HCT116 (cell line): ENCODE measurements around the gene MMP25. TPM values are rescaled to one million over a fixed set of nuclear protein-coding genes. Genes with fewer than 3 reads are reported as not detected.

Experiments
- ATAC-seq: fragments of 200-7000 bp; cut with Tn5 transposase; 2 replicates; pipeline ENCODE4 v1.9.1; 2020; ENCODE audit warnings: mild to moderate bottlenecking, moderate library complexity
- BruUV-seq: library from RNA; stranded (reverse); fragments of 400-500 nt; replicated peaks from 2 replicates; lab custom pipeline; 2021; lab: Mats Ljungman, UMichigan
- CTCF ChIA-PET: fragments of 300-600 bp; sonication (Branson Sonifier 250); formaldehyde crosslinking; loops from one replicate; lab custom pipeline; 2021; ENCODE audit warnings: antibody characterized with exemption; lab: Charles Lee
- POLR2A ChIA-PET: fragments of 300-600, 350-600 bp; sonication (Branson Sonifier 250); formaldehyde crosslinking; loops from one replicate; lab custom pipeline; 2021; ENCODE audit warnings: antibody characterized with exemption; lab: Charles Lee
- RAD21 ChIA-PET, 2 experiments: fragments of 300-600 bp; sonication (Branson Sonifier 250); formaldehyde crosslinking; loops; one replicate each; lab custom pipeline; 2023; ENCODE audit warnings: low total read pairs in 2 of 2; ENCODE audit not compliant: uncharacterized antibody in 2 of 2, unreplicated experiment in 2 of 2, low non-redundant PET in 1 of 2; lab: Charles Lee
- DNase-seq: peaks from one replicate; pipeline ENCODE4 v3.0.0-alpha.2; 2010; ENCODE audit warnings: low read depth, low spot score
- H2AFZ ChIP-seq: fragments of 200-600 bp; shearing (Covaris generic), sonication (generic); 2 replicates; pipeline ENCODE4 v1.6.1; 2017; ENCODE audit warnings: low read depth, mixed run types, mixed read lengths, antibody characterized with exemption, low read length; ENCODE audit not compliant: poor library complexity, severe bottlenecking
- H3K27ac ChIP-seq: 2 replicates; pipeline ENCODE4 v1.5.1; 2012; ENCODE audit warnings: low read depth, low read length
- H3K27me3 ChIP-seq: fragments of 200-600 bp; sonication (generic); 2 replicates; pipeline ENCODE4 v1.6.1; 2016; ENCODE audit warnings: mixed run types, low read length, mixed read lengths; ENCODE audit not compliant: insufficient read depth
- H3K36me3 ChIP-seq, 2 experiments: fragments of 200-500 bp in 1 of 2; fragments of 200-600 bp in 1 of 2; sonication (Bioruptor generic) in 1 of 2; sonication (generic) in 1 of 2; 2 replicates each; pipeline versions ENCODE4 v1.5.1 to v1.6.1; 2014 to 2016; ENCODE audit warnings: low read length in 2 of 2, inconsistent platforms in 1 of 2, mixed read lengths in 1 of 2, mixed run types in 1 of 2; ENCODE audit not compliant: insufficient read depth in 2 of 2, control insufficient read depth in 1 of 2
- H3K4me1 ChIP-seq, 2 experiments: fragments of 200-600 bp in 1 of 2; sonication (generic) in 1 of 2; 2 replicates each; pipeline versions ENCODE4 v1.5.1 to v1.6.1; 2012 to 2017; ENCODE audit warnings: low read length in 2 of 2, inconsistent platforms in 1 of 2, mild to moderate bottlenecking in 1 of 2, mixed read lengths in 1 of 2, mixed run types in 1 of 2, moderate library complexity in 1 of 2; ENCODE audit not compliant: insufficient read depth in 2 of 2, control insufficient read depth in 1 of 2
- H3K4me2 ChIP-seq: fragments of 200-600 bp; sonication (generic); 2 replicates; pipeline ENCODE4 v1.6.1; 2017; ENCODE audit warnings: mixed run types, low read length, mixed read lengths
- H3K4me3 ChIP-seq, 2 experiments: fragments of 200-600 bp in 1 of 2; sonication (generic) in 1 of 2; replicated peaks in 1 of 2; 2 replicates each; pipeline ENCODE4 v1.5.1; 2011 to 2016; ENCODE audit warnings: low read length in 2 of 2, control low read depth in 1 of 2, low read depth in 1 of 2, mild to moderate bottlenecking in 1 of 2, mixed read lengths in 1 of 2, mixed run types in 1 of 2
- H3K79me2 ChIP-seq: fragments of 200-600 bp; sonication (generic); 2 replicates; pipeline ENCODE4 v1.6.1; 2017; ENCODE audit warnings: mild to moderate bottlenecking, mixed run types, low read length, moderate library complexity, mixed read lengths; ENCODE audit not compliant: insufficient read depth
- H3K9ac ChIP-seq: fragments of 200-600 bp; sonication (generic); 2 replicates; pipeline ENCODE4 v1.6.1; 2016; ENCODE audit warnings: low read length, mixed read lengths
- H3K9me2 ChIP-seq: fragments of 200-600 bp; sonication (generic), shearing (Covaris generic); 2 replicates; pipeline ENCODE4 v1.6.1; 2017; ENCODE audit warnings: mixed run types, mild to moderate bottlenecking, moderate library complexity; ENCODE audit not compliant: insufficient read depth
- H3K9me3 ChIP-seq, 2 experiments: fragments of 200-500 bp in 1 of 2; fragments of 200-600 bp in 1 of 2; sonication (Bioruptor generic) in 1 of 2; sonication (generic) in 1 of 2; 2 replicates each; pipeline ENCODE4 v1.6.1; 2014 to 2017; ENCODE audit warnings: low read length in 2 of 2, mixed read lengths in 2 of 2, inconsistent platforms in 1 of 2, low read depth in 1 of 2, mild to moderate bottlenecking in 1 of 2, mixed run types in 1 of 2, moderate library complexity in 1 of 2; ENCODE audit not compliant: control insufficient read depth in 1 of 2, insufficient read depth in 1 of 2
- H4K20me1 ChIP-seq: fragments of 200-600 bp; sonication (generic), shearing (Covaris generic); 2 replicates; pipeline ENCODE4 v1.6.1; 2017; ENCODE audit warnings: mixed run types, mild to moderate bottlenecking, moderate library complexity; ENCODE audit not compliant: insufficient read depth
- CBX3 ChIP-seq: IDR thresholded peaks from 2 replicates; pipeline ENCODE4 v1.6.1; 2012; ENCODE audit warnings: low read depth
- EGR1 ChIP-seq: IDR thresholded peaks from 2 replicates; pipeline ENCODE4 v1.6.1; 2012; ENCODE audit warnings: low read depth
- ELF1 ChIP-seq: IDR thresholded peaks from 2 replicates; pipeline ENCODE4 v1.6.1; 2012; ENCODE audit warnings: low read depth, borderline replicate concordance
- EZH2 ChIP-seq: fragments of 200-600 bp; sonication (generic); IDR thresholded peaks from 2 replicates; pipeline ENCODE4 v1.6.1; 2017; ENCODE audit warnings: antibody characterized with exemption, mixed run types
- EZH2phosphoT487 ChIP-seq: fragments of 200-600 bp; IDR thresholded peaks from 2 replicates; pipeline ENCODE4 v1.6.1; 2018; ENCODE audit warnings: antibody characterized with exemption, borderline replicate concordance
- FOSL1 ChIP-seq: IDR thresholded peaks from 2 replicates; pipeline ENCODE4 v1.6.1; 2012; ENCODE audit warnings: low read depth
- JUND ChIP-seq: IDR thresholded peaks from 2 replicates; pipeline ENCODE4 v1.6.1; 2012
- POLR2AphosphoS5 ChIP-seq: IDR thresholded peaks from 2 replicates; pipeline ENCODE4 v1.6.1; 2011; ENCODE audit warnings: mild to moderate bottlenecking, low read depth, low read length, moderate library complexity
- RAD21 ChIP-seq: IDR thresholded peaks from 2 replicates; pipeline ENCODE4 v1.6.1; 2012; ENCODE audit warnings: low read depth, mild to moderate bottlenecking
- REST ChIP-seq: IDR thresholded peaks from 2 replicates; pipeline ENCODE4 v1.6.1; 2012; ENCODE audit warnings: low read depth
- SP1 ChIP-seq: IDR thresholded peaks from 2 replicates; pipeline ENCODE4 v1.6.1; 2012; ENCODE audit warnings: low read depth
- SRF ChIP-seq: IDR thresholded peaks from 2 replicates; pipeline ENCODE4 v1.6.1; 2012; ENCODE audit warnings: low read depth
- TCF7L2 ChIP-seq: IDR thresholded peaks from 2 replicates; pipeline ENCODE4 v1.7.0; 2011; ENCODE audit warnings: borderline replicate concordance, inconsistent platforms; ENCODE audit not compliant: insufficient read depth, insufficient read length; ENCODE audit errors: extremely low read depth
- ZBTB33 ChIP-seq: IDR thresholded peaks from 2 replicates; pipeline ENCODE4 v1.6.1; 2011; ENCODE audit warnings: mild to moderate bottlenecking, low read length, moderate library complexity; ENCODE audit not compliant: insufficient replicate concordance; ENCODE audit errors: extremely low read depth
- ZFX ChIP-seq: fragments of 450-650 bp; IDR thresholded peaks from 2 replicates; pipeline ENCODE4 v1.6.1; 2017
- ZNF274 ChIP-seq: fragments of 200-500 bp; sonication (Bioruptor generic); IDR thresholded peaks from 2 replicates; pipeline ENCODE4 v1.6.1; 2014; ENCODE audit warnings: mild to moderate bottlenecking, low read depth, low read length, inconsistent platforms
- intact Hi-C: fragments of 100-400 bp; cut with micrococcal nuclease; formaldehyde crosslinking; loops from 2 replicates; pipeline ENCODE4 v1.10.0; 2022
- total RNA-seq: library from RNA; stranded (reverse); gene quantifications from one replicate; pipeline ENCODE4 v1.2.1, GENCODE V29; 2021; ENCODE audit not compliant: unreplicated experiment

The MMP25 gene
- total RNA-seq, 1 experiment from 2014 or later = 2.5 TPM

GRCh38 chr16:3032624-3033023, 13.7 kb upstream of the MMP25 start:
- no peak overlapping the region for H3K4me3 ChIP-seq
- RAD21 ChIA-PET = no interaction called here
- H3K4me1 ChIP-seq = peaks cover 12 to 42% of the 10 kb centered on the region in 2 experiments; a peak in 3 of 4 replicates
- no TSS peak for BruUV-seq
- no peak overlapping the region for H3K27ac ChIP-seq
- H3K9me2 ChIP-seq = no peaks in the 10 kb centered on the region
- no peaks in the 10 kb centered on the region; a peak in 1 of 4 replicates for H3K36me3 ChIP-seq
- TF ChIP-seq EZH2phosphoT487 = no peak
- TF ChIP-seq SRF = no peak
- no peak for TF ChIP-seq TCF7L2
- TF ChIP-seq ZBTB33 = no peak
- TF ChIP-seq FOSL1 = no peak
- TF ChIP-seq SP1 = no peak
- TF ChIP-seq EGR1 = no peak
- TF ChIP-seq RAD21 = no peak
- TF ChIP-seq POLR2AphosphoS5 = no peak
- TF ChIP-seq ZFX = no peak
- no peak for TF ChIP-seq CBX3
- TF ChIP-seq REST = no peak
- no peak for TF ChIP-seq EZH2
- no peak for TF ChIP-seq ZNF274
- no peak for TF ChIP-seq ELF1
- TF ChIP-seq JUND = no peak
- no peaks in the 10 kb centered on the region for H3K79me2 ChIP-seq
- no peaks in the 10 kb centered on the region for H3K27me3 ChIP-seq
- no peaks in the 10 kb centered on the region for H4K20me1 ChIP-seq
- CTCF ChIA-PET = interaction anchor here (1.0 to 3.5 kb wide), 6 partner anchors 10 to 126 kb away, joined by 3 to 39 read pairs (median 8); partner anchors contain the start of genes HCFC1R1, THOC6 and TNFRSF12A
- H3K9ac ChIP-seq = no peak overlapping the region
- intact Hi-C loops = no loop called here
- no peak overlapping the region for H2AFZ ChIP-seq
- DNase-seq (no peak), ATAC-seq (no peak)
- H3K9me3 ChIP-seq = no peaks in the 10 kb centered on the region
- no peak overlapping the region for H3K4me2 ChIP-seq
- POLR2A ChIA-PET = interaction anchor here (2.2 kb wide), 1 partner anchor 9 kb away, joined by 12 read pairs; the partner anchor contains the start of genes HCFC1R1 and THOC6
